K562 (cell line): Measurements from ENCODE around the gene KLRK1. TPM values are rescaled to one million over a fixed set of nuclear protein-coding genes. Genes with fewer than 3 reads are reported as not detected.
A peak's percentile ranks its signal among the peaks of the same experiment; 100 is the strongest.

Experiments
- ATAC-seq: fragments of 200-7000 bp; cut with Tn5 transposase; 3 replicates; pipeline ENCODE4 v1.9.1; 2020; ENCODE audit warnings: moderate library complexity
- BruUV-seq: library from RNA; stranded (reverse); fragments of 400-500 nt; replicated peaks from 2 replicates; lab custom pipeline; 2021; lab: Mats Ljungman, UMichigan
- CTCF ChIA-PET: fragments of 300-600 bp; formaldehyde crosslinking; extraction: SDS; loops from one replicate; lab custom pipeline; 2021; ENCODE audit warnings: low intra/inter-chr PET ratio; lab: Yijun Ruan, JAX
- POLR2A ChIA-PET: fragments of 300-600, 350-650 bp; sonication (Branson Sonifier 250); formaldehyde crosslinking; extraction: SDS; loops from one replicate; lab custom pipeline; 2021; ENCODE audit warnings: antibody characterized with exemption, inconsistent platforms; lab: Yijun Ruan, JAX
- DNase-seq, 4 experiments: peaks; one replicate each; pipeline versions ENCODE4 v3.0.0 to v3.0.0-alpha.2; 2011 to 2018; ENCODE audit warnings: low spot score in 3 of 4, mixed read lengths in 3 of 4; ENCODE audit errors: extremely low read depth in 1 of 4
- FAIRE-seq: peaks from 2 replicates; lab custom pipeline; 2011; peaks lifted over from hg19 to GRCh38; lab: Jason Lieb, UNC
- H2AFZ ChIP-seq: 2 replicates; pipeline ENCODE4 v1.6.0; 2011; ENCODE audit warnings: low read depth, low read length, control low read depth, inconsistent platforms
- H3K27ac ChIP-seq: fragments of 200-600 bp; 3 replicates; pipeline ENCODE4 v1.8.0; 2011; ENCODE audit warnings: low read depth, mild to moderate bottlenecking, control low read depth, inconsistent platforms, low read length, moderate library complexity, mixed read lengths; ENCODE audit errors: extremely low read depth
- H3K27me3 ChIP-seq, 2 experiments: fragments of 300-600 bp in 1 of 2; 2 replicates in 1 of 2; 3 replicates in 1 of 2; pipeline versions ENCODE4 v1.6.0 to v1.8.0; 2011; ENCODE audit warnings: inconsistent platforms in 2 of 2, low read length in 2 of 2, mild to moderate bottlenecking in 1 of 2, mixed read lengths in 1 of 2, moderate library complexity in 1 of 2; ENCODE audit not compliant: control insufficient read depth in 2 of 2, insufficient read depth in 2 of 2
- H3K36me3 ChIP-seq: fragments of 300-600 bp; 3 replicates; pipeline ENCODE4 v1.8.0; 2011; ENCODE audit warnings: mild to moderate bottlenecking, low read length, inconsistent platforms; ENCODE audit not compliant: control insufficient read depth, insufficient read depth
- H3K4me1 ChIP-seq, 2 experiments: fragments of 200-600 bp in 1 of 2; replicated peaks in 1 of 2; 2 replicates in 1 of 2; 3 replicates in 1 of 2; pipeline versions ENCODE4 v1.5.1 to v1.8.0; 2011; ENCODE audit warnings: inconsistent platforms in 2 of 2, low read length in 2 of 2, mild to moderate bottlenecking in 1 of 2, mixed read lengths in 1 of 2, moderate library complexity in 1 of 2; ENCODE audit not compliant: control insufficient read depth in 2 of 2, insufficient read depth in 2 of 2
- H3K4me2 ChIP-seq: 2 replicates; pipeline ENCODE4 v1.6.1; 2011; ENCODE audit warnings: low read length, control low read depth, inconsistent platforms, mixed read lengths; ENCODE audit not compliant: insufficient read depth
- H3K4me3 ChIP-seq: fragments of 200-600 bp; sonication (generic), shearing (Covaris generic); 2 replicates; pipeline ENCODE4 v1.5.1; 2016; ENCODE audit warnings: control low read depth, inconsistent platforms
- H3K79me2 ChIP-seq: fragments of 200-600 bp; 3 replicates; pipeline ENCODE4 v1.8.0; 2011; ENCODE audit warnings: low read length, inconsistent platforms; ENCODE audit not compliant: control insufficient read depth, insufficient read depth
- H3K9ac ChIP-seq, 2 experiments: 2 replicates each; pipeline versions ENCODE4 v1.6.0 to v1.6.1; 2011; ENCODE audit warnings: low read depth in 2 of 2, low read length in 2 of 2, control low read depth in 1 of 2, inconsistent platforms in 1 of 2, mild to moderate bottlenecking in 1 of 2, mixed read lengths in 1 of 2; ENCODE audit not compliant: insufficient read depth in 1 of 2
- H3K9me1 ChIP-seq: one replicate; pipeline ENCODE4 v1.6.0; 2011; ENCODE audit warnings: inconsistent platforms, mild to moderate bottlenecking, low read length, moderate library complexity; ENCODE audit not compliant: control insufficient read depth, insufficient read depth
- H3K9me3 ChIP-seq: replicated peaks from 2 replicates; pipeline ENCODE4 v1.5.1; 2011; ENCODE audit warnings: low read depth, low read length, inconsistent platforms; ENCODE audit not compliant: control insufficient read depth, insufficient read depth
- H4K20me1 ChIP-seq: replicated peaks from 2 replicates; pipeline ENCODE4 v1.6.1; 2011; ENCODE audit warnings: low read length, inconsistent platforms, mixed read lengths; ENCODE audit not compliant: control insufficient read depth, insufficient read depth
- ARID3A ChIP-seq: IDR thresholded peaks from 2 replicates; pipeline ENCODE4 v1.6.1; 2012; ENCODE audit warnings: low read depth, low read length, improper control_type of control experiment, borderline replicate concordance
- CGGBP1 ChIP-seq: fragments of 250-450 bp; sonication (Bioruptor Pico); IDR thresholded peaks from 2 replicates; pipeline ENCODE4 v1.9.0; 2021; ENCODE audit warnings: mild to moderate bottlenecking
- FOXK2 ChIP-seq, 2 experiments: fragments of 450-650 bp; IDR thresholded peaks in 1 of 2; conservative IDR thresholded peaks in 1 of 2; 2 replicates each; pipeline ENCODE4 v1.6.1; 2016; ENCODE audit warnings: low read depth in 2 of 2, mild to moderate bottlenecking in 1 of 2
- GTF2A2 ChIP-seq: IDR thresholded peaks from 2 replicates; pipeline ENCODE4 v1.6.1; 2016; ENCODE audit warnings: mild to moderate bottlenecking, missing genetic modification characterization, missing compliant biosample characterization
- HIVEP1 ChIP-seq: fragments of 250-450 bp; sonication (Bioruptor Pico); IDR thresholded peaks from 2 replicates; pipeline ENCODE4 v1.4.0; 2020; ENCODE audit warnings: mild to moderate bottlenecking
- MTA2 ChIP-seq: fragments of 450-650 bp; IDR thresholded peaks from 2 replicates; pipeline ENCODE4 v1.6.1; 2016; ENCODE audit warnings: low read depth
- NCOA2 ChIP-seq, 2 experiments: fragments of 450-650 bp; IDR thresholded peaks; 2 replicates each; pipeline ENCODE4 v1.6.1; 2018; ENCODE audit warnings: mild to moderate bottlenecking in 2 of 2, moderate library complexity in 1 of 2; ENCODE audit not compliant: partially characterized antibody in 2 of 2
- RAD21 ChIP-seq, 2 experiments: fragments of 250-450 bp in 1 of 2; fragments of 450-650 bp in 1 of 2; sonication (Bioruptor Pico) in 1 of 2; formaldehyde crosslinking in 1 of 2; IDR thresholded peaks in 1 of 2; conservative IDR thresholded peaks in 1 of 2; 2 replicates each; pipeline versions ENCODE4 v1.4.0 to v1.8.0; 2020 to 2022; ENCODE audit warnings: mild to moderate bottlenecking in 2 of 2, moderate library complexity in 1 of 2
- RBM17 ChIP-seq: fragments of 200-400 bp; formaldehyde crosslinking; IDR thresholded peaks from 2 replicates; pipeline ENCODE4 v1.6.1; 2017; ENCODE audit warnings: low read depth, mild to moderate bottlenecking, low read length, borderline replicate concordance
- TEAD4 ChIP-seq, 2 experiments: sonication (generic) in 1 of 2; formaldehyde crosslinking in 1 of 2; IDR thresholded peaks; 2 replicates each; pipeline versions ENCODE4 v1.6.1 to v1.8.0; 2012 to 2022; ENCODE audit warnings: borderline replicate concordance in 1 of 2, inconsistent platforms in 1 of 2, low read length in 1 of 2, mild to moderate bottlenecking in 1 of 2, missing genetic modification reagents in 1 of 2
- THRAP3 ChIP-seq: fragments of 450-650 bp; IDR thresholded peaks from 2 replicates; pipeline ENCODE4 v1.6.1; 2016; ENCODE audit warnings: mild to moderate bottlenecking, inconsistent platforms, borderline replicate concordance
- WGBS: fragments of 100-300 bp; shearing (Covaris generic); methylation state at CpG from one replicate; pipeline ENCODE4 v1.1.6; 2016; ENCODE audit warnings: low coverage, mixed read lengths; ENCODE audit not compliant: insufficient coverage; ENCODE audit errors: missing lambda C conversion rate; 5-methylcytosine and 5-hydroxymethylcytosine counted together
- in situ Hi-C: fragments of 300-500 bp; cut with MboI; formaldehyde crosslinking; loops from 4 replicates; pipeline ENCODE4 v1.15.0; 2018; ENCODE audit warnings: inconsistent platforms, mixed read lengths
- intact Hi-C: fragments of 100-400 bp; cut with micrococcal nuclease; formaldehyde crosslinking; loops from 2 replicates; pipeline ENCODE4 v1.14.2; 2022
- polyA plus RNA-seq, 8 experiments: library from polyadenylated mRNA; depleted of rRNA in 4 of 8; stranded (reverse) in 5 of 8; unstranded in 3 of 8; fragments of >200 nt; fragmentation: Nextera tagmentation in 2 of 8; fragmentation: Illumina TruSeq in 1 of 8; extraction: Ambion mirVana in 2 of 8; extraction: Trizol in 1 of 8; gene quantifications; 2 replicates each; pipeline versions ENCODE4 v1.2.1 to v1.2.3, GENCODE V29; 2011 to 2014; ENCODE audit warnings: inconsistent platforms in 1 of 8, missing spikeins in 1 of 8
- total RNA-seq, 7 experiments: library from RNA; depleted of rRNA in 6 of 7; stranded (reverse); fragments of >200 nt in 6 of 7; fragmentation: Illumina TruSeq in 2 of 7; extraction: Trizol in 2 of 7; gene quantifications; 2 replicates each; pipeline versions ENCODE4 v1.2.1 to v1.2.3, GENCODE V29; 2011 to 2021; ENCODE audit warnings: low replicate concordance in 1 of 7

Gene KLRK1
- total and polyA plus RNA-seq, 9 of the 15 experiments (the other 6 are each of a cell fraction or from before 2014, with no cell fraction given): 0.03 to 0.09 (median 0.06) TPM; not detected in 3

GRCh38 chr12:10409392-10409791, 19.6 kb upstream of the KLRK1 start, which contains the start of gene KLRC4:
Gene KLRC4, minus strand, starts transcription at chr12:10409757. Its CDS starts 182 bp downstream, at chr12:10409575.
- in situ Hi-C loops (loop anchor here (5.0 kb wide), 1 partner anchor 48 kb away; no protein-coding TSS in a partner anchor), intact Hi-C loops (no loop called here)
- Histone ChIP-seq H3K4me1 (peaks cover 0 to 3% of the 10 kb centered on the region in 2 experiments; a peak in 1 of 5 replicates), H3K36me3 (no peaks in the 10 kb centered on the region), H2AFZ (peak within 1 kb of the TSS; percentile 53; the same call in 1 of the 2 replicates), H3K9me1 (no peaks in the 10 kb centered on the region), H3K9me3 (no peaks in the 10 kb centered on the region), H3K79me2 (no peaks in the 10 kb centered on the region), H3K27ac (no peak within 1 kb of the TSS), H3K4me3 (no peak within 1 kb of the TSS), H3K27me3 (no peaks in the 10 kb centered on the region), H4K20me1 (no peaks in the 10 kb centered on the region), H3K4me2 (no peak within 1 kb of the TSS), H3K9ac (no peak within 1 kb of the TSS)
- POLR2A ChIA-PET: no interaction called here
- CTCF ChIA-PET: no interaction called here
- no TSS peak for BruUV-seq
- 30% methylated on average over 1 of the region's 1 CpG for WGBS
- ATAC-seq: peak; percentile 90
- no peak for TF ChIP-seq MTA2
- 0 out of 2 replicates have a peak, but pooled peaks have one; percentile 18 for TF ChIP-seq ARID3A
- TF ChIP-seq NCOA2 (IDR thresholded peaks at IDR 0.05; ENCODE audit: partially characterized antibody in 2 of 2): peak in 1 of 2 experiments; percentile 97
- 0 out of 4 replicates have a peak, but pooled peaks of 1 of the 2 experiments have one; percentile 32 for TF ChIP-seq FOXK2 (conservative IDR thresholded peaks at IDR 0.05 in 1 of 2, IDR thresholded peaks at IDR 0.05 in 1 of 2; ENCODE audit: low read depth in 2 of 2)
- no peak for TF ChIP-seq CGGBP1 (CRISPR knock-in tag)
- no peak for TF ChIP-seq GTF2A2 (tag)
- no peak for TF ChIP-seq THRAP3
- TF ChIP-seq RBM17: no peak
- 0 out of 4 replicates have a peak, but pooled peaks of 1 of the 2 experiments have one; percentile 9 for TF ChIP-seq RAD21 (CRISPR knock-in tag; conservative IDR thresholded peaks at IDR 0.05 in 1 of 2, IDR thresholded peaks at IDR 0.05 in 1 of 2)
- TF ChIP-seq TEAD4 (IDR thresholded peaks at IDR 0.05; ENCODE audit: low read length): 0 out of 2 replicates have a peak, but pooled peaks have one; percentile 31
- TF ChIP-seq TEAD4 (CRISPR knock-in tag; IDR thresholded peaks at IDR 0.05; ENCODE audit: borderline replicate concordance): no peak
- TF ChIP-seq HIVEP1 (CRISPR knock-in tag): no peak
- FAIRE-seq: peak; percentile 72
- peak in 2 of 4 experiments; percentile 6 to 59 for DNase-seq
